ENCODE results near the gene OR4C12.
"Not testable (repeated sequence)": the region's sequence is repeated elsewhere in the genome, so short reads cannot be mapped to it uniquely, and the experiment has no call there.

The OR4C12 gene

GRCh38 chr11:49982435-49982834, at the start of gene OR4C12:
TSS of gene OR4C12 (minus strand) at chr11:49982535. CDS start at chr11:49982501, 34 bp downstream.
- not testable (repeated sequence) for DNase-seq (ENCODE audit: low read depth in 2 of 2)

- no peak for DNase-seq (ENCODE audit: low read depth in 2 of 2)
Observed at GRCh38 chr11:50030193-50030592, 47.9 kb upstream of the OR4C12 start.

- peak in 1 of 2 experiments; percentile 1 for DNase-seq (ENCODE audit: low read depth in 2 of 2)
Observed at GRCh38 chr11:49995565-49995964, 13.2 kb upstream of the OR4C12 start.

- DNase-seq (ENCODE audit: low read depth in 2 of 2): not testable (repeated sequence)
Observed at GRCh38 chr11:49973439-49973838, 8.9 kb downstream of the OR4C12 start.

GRCh38 chr11:49952091-49952490, 30.2 kb downstream of the OR4C12 start, which contains the start of gene OR4C13:
TSS of gene OR4C13 (plus strand) at chr11:49952391. CDS start at chr11:49952423, 32 bp downstream.
- no peak for DNase-seq (ENCODE audit: low read depth in 2 of 2)

GRCh38 chr11:49948701-49949100, 33.6 kb downstream of the OR4C12 start:
- DNase-seq (ENCODE audit: low read depth in 2 of 2): not testable (repeated sequence)
